ENCODE measurements around the gene VTN.

VTN gene

DNA sequence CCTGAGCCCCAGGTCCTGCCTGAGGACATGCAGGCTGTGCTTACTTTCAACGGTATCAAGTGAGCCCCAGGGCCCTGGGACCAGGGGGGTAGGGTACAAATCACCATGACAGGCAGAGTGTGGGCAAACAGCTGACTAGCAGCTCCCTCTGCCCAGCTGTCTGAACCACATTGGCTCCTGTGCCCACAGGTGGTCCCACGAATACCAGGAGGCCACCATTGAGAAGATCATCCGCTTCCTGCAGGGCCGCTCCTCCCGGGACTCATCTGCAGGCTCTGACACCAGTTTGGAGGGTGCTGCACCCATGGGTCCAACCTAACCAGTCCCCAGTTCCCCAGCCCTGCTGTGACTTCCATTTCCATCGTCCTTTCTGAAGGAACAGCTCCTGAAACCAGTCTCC lies 25.9 kb upstream of the VTN start:
- DNase-seq (ENCODE audit: low read depth in 2 of 2) = no peak

DNA sequence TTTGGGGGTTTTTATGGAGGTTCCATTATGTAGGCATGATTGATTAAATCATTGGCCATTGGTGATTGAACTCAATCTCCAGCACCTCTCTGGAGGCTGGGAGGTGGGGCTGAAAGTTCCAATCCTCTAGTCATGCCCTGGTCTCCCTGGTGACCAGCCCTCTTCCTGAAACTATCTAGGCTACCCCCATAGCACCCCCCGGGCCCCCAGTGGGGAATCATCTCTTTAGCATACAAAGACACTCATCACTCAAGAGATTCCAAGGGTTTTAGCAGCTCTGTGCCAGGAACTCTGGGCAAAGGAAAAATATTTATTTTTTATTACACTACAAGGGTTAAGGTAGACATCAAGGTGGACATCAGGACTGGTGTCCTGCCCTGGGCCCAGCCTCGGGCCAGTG lies 25.3 kb upstream of the VTN start:
- DNase-seq (ENCODE audit: low read depth in 2 of 2) = no peak

DNA sequence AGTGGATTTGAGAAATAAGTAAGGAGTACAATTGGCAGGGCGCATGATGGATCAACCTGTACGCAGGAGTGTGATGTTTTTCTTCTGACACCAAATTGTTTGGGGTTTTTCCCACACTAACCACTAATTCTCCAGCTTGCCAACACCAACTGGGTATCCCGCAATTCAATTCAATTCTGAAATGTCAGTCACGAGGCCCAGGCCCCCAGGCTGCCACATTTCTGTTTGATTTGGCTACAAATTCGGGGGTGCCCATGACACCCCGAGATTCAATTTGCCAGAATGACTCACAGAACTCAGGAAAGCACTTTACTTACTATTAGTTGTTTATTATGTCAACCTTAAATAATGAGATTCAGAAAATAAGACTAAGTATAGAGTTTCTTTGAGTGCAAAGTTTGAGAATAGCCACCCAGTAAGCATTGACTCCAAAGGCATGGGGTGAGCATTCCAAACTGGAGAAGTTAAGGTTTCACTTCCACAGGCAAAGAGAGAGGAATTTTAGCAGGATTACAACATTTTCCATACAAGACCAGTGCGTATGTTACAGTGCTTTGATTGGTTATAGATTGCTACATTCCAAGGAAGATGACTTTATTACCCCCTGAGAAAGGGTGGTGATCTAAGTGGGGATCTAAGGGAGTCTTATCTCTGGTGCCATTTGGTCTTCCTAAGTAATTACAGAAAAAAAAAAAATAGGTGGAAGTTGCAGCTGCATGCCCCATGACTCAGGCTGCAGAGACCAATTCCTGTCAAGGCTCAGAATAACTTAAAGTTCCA lies 24.4 kb upstream of the VTN start:
- DNase-seq (ENCODE audit: low read depth in 2 of 2) = no peak

DNA sequence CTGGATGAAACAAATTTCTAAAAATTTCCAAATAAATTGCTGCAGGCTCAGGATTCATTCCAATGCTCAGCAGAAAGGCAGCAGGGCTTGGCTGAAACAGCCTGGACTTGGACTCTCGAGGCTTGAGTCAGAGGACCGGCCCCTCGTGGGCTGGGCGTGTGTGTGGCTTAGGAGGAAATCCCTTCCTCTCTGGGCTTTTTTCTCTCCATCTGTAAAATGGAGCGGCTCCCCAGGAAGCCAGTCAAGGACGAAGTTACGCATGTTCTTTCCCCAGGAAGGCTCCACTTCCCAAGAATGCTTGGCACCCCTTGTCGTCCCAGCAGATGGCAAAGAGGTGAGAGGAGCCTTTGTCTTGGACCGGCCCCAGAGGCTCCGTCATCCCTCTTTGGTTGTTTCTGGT lies 22.4 kb upstream of the VTN start:
- no peak for DNase-seq (ENCODE audit: low read depth in 2 of 2)

- no peak for DNase-seq (ENCODE audit: low read depth in 2 of 2)
These were observed 21.3 kb upstream of the VTN start for GRCh38 chr17:28391401-28391800.

GRCh38 chr17:28390984-28391383 lies 20.9 kb upstream of the VTN start:
- DNase-seq (ENCODE audit: low read depth in 2 of 2) = no peak

DNA sequence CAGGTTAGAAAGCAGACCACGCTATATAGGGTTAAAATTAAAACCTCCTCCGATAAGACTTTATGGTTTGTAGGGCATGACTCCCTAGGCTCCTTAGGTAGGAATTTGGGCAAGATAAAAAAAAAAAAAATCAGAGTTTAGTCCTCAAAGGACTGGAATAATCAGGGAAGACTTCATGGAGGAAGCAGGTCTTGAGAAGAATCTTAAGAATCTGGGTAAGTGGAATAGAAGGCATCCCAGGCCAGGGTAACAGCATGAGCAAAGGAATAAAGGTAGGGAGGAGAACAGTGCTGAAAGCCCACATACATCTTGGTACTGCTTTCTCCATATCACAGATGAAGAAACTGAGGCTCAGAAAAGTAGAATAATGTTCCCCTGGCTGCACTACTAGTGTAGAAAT lies 20.5 kb upstream of the VTN start:
- DNase-seq (ENCODE audit: low read depth in 2 of 2) = no peak

DNA sequence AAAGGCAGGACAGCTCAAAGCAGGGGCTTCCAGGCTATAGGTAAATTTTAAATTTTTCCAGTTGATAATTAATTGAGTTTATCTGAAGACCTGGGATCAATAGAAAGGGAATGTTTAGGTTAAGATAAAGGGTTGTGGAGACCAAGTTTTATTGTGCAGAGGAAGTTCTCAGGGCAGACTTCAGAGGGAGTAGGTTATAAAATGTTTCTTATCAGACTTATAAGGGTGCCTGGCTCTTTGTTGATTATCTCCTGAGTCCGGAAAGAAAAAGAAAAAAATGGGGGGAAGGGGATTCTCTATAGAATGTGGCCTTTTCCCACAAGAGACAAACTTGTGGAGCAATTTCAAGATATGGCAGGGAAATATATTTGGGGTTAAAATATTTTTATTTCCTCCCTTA lies 20.0 kb upstream of the VTN start:
- DNase-seq (ENCODE audit: low read depth in 2 of 2) = no peak

- no peak for DNase-seq (ENCODE audit: low read depth in 2 of 2)
These were observed 18.0 kb upstream of the VTN start for GRCh38 chr17:28388106-28388505.

DNA sequence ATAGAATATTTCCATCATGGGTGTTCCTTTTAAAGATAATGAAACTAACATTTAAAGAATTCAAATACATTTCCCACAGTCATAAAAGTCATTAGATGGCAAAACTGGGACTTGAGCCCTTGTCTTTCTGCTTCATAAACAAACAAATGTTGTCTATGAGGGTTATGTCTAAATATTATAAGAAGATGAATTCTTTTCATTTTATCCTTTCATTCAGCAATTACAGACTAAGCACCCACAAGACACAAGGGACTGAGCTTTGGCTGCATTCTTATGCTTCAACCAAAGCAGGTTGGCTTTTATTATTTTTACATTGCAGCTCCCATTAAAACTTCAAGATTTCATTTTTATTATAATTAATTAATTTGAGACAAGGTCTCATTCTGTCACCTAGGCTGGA lies 16.3 kb upstream of the VTN start:
- DNase-seq (ENCODE audit: low read depth in 2 of 2) = no peak

DNA sequence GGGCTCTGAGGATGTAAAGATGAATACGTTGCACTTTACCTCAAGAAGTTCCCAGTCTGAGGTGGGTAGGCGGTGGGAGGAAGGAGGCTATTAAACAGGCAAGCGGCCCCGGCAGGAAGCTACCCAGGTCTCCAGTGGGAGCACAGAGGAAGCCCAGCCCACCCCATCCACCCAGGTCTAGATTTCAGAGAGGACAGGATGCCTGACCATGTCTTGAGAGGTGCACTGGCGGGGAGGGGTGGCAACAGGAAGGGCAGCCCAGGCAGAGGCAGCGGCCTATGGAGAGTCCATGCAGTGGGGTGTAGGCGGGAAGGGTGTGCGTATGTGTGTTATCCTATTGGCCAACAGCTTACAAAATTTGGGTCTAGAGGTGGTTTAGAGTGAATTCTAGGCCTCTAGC lies 15.3 kb upstream of the VTN start:
- DNase-seq (ENCODE audit: low read depth in 2 of 2) = no peak

DNA sequence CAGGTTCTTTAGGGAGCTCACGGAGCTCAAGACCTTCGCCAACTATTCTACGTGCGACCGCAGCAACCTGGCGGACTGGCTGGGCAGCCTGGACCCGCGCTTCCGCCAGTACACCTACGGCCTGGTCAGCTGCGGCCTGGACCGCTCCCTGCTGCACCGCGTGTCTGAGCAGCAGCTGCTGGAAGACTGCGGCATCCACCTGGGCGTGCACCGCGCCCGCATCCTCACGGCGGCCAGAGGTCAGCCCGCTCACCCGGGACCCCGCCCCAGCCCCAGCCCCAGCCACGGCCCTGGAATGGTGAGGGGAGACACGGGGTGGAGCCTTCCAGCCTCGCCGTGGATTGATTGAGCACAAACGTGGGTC lies 14.9 kb upstream of the VTN start:
- DNase-seq (ENCODE audit: low read depth in 2 of 2) = no peak

GRCh38 chr17:28384281-28385036 lies 14.4 kb upstream of the VTN start:
- peak; percentile 48 to 58 for DNase-seq (ENCODE audit: low read depth in 2 of 2)

DNA sequence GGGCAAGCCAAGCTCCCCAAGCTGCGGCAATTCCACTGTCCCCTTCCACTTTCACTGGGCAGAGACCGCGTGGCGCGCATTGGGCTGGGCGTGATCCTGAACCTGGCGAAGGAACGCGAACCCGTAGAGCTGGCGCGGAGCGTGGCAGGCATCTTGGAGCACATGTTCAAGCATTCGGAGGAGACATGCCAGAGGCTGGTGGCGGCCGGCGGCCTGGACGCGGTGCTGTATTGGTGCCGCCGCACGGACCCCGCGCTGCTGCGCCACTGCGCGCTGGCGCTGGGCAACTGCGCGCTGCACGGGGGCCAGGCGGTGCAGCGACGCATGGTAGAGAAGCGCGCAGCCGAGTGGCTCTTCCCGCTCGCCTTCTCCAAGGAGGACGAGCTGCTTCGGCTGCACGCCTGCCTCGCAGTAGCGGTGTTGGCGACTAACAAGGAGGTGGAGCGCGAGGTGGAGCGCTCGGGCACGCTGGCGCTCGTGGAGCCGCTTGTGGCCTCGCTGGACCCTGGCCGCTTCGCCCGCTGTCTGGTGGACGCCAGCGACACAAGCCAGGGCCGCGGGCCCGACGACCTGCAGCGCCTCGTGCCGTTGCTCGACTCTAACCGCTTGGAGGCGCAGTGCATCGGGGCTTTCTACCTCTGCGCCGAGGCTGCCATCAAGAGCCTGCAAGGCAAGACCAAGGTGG lies 11.2 kb upstream of the VTN start:
- no peak for DNase-seq (ENCODE audit: low read depth in 2 of 2)

DNA sequence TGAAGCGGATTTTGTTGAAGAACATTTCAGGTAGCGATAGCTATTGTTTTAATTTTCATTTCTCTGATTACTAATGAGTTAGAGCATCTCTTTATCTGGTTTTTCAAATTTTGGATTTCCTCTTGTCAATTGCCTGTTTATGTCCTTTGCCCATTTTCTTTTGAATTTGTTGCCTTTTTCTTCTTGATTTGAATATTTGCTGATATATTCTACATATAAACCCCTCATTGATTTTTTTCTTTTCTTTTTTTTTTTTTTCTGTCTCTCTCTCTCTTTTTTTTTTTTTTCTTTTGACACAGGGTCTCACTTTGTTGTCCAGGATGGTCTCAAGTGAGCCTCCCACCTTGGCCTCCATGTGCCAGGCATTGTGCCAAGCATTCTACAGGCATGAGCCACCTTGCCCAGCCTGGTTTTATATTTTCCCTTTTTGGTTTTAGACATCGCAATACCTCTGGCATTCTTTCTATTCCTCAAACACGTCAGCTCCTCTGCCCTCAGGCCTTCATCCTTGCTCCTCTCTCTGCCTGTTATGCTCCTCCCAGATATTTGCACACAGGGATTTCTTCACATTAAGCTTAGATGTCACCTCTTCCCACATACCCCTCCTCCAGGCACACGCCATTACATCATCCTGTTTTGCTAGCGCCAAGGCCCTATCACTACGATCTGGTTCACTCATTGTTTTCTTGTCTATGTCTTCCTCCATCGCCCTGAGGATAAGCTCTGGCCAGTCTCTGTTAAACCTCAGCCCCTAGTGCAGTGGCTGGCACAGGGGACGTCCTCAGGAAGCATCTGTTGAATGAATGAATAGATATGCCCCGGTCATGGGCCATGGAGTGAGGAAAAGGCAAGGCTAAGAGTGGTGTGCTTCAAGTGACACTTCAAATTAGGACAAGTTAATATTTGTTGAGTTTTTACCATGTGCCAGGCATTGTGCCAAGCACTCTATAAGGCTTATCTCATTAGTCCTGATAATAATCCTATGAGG lies 10.0 kb upstream of the VTN start:
- no peak for DNase-seq (ENCODE audit: low read depth in 2 of 2)

- no peak for DNase-seq (ENCODE audit: low read depth in 2 of 2)
These were observed 2.8 kb upstream of the VTN start for GRCh38 chr17:28372945-28373274.

GRCh38 chr17:28372203-28372944 lies 2.3 kb upstream of the VTN start:
- DNase-seq (ENCODE audit: low read depth in 2 of 2) = no peak

GRCh38 chr17:28371245-28372202 lies 1.4 kb upstream of the VTN start, which contains the start of gene SARM1:
SARM1 (plus strand) TSS chr17:28371694; CDS start chr17:28372033, 339 bp downstream.
- DNase-seq (ENCODE audit: low read depth in 2 of 2) = peak; percentile 84 to 88

GRCh38 chr17:28370744-28371103 lies 617 bp upstream of the VTN start:
- DNase-seq (ENCODE audit: low read depth in 2 of 2) = no peak

GRCh38 chr17:28369684-28370034 lies 448 bp downstream of the VTN start:
- no peak for DNase-seq (ENCODE audit: low read depth in 2 of 2)
